Muscle of back (tissue), 11 donors: ENCODE data around the gene KRTAP10-11. TPM values are rescaled to one million over a fixed set of nuclear protein-coding genes. Genes with fewer than 3 reads are reported as not detected.
"Not testable (repeated sequence)": the region's sequence is repeated elsewhere in the genome, so short reads cannot be mapped to it uniquely, and the experiment has no call there.

Source experiments
- DNase-seq, 3 donors: peaks; one replicate each; pipeline versions ENCODE4 v3.0.0 to v3.0.0-alpha.2; 2013
- polyA plus RNA-seq, 10 donors: library from polyadenylated mRNA; unstranded; fragments of 120-200 nt; gene quantifications; one replicate each; pipeline ENCODE4 v1.2.1, GENCODE V29; 2013; ENCODE audit not compliant: insufficient read length in 10 of 10

The KRTAP10-11 gene
- polyA plus RNA-seq, 10 donors, result not detected

DNA sequence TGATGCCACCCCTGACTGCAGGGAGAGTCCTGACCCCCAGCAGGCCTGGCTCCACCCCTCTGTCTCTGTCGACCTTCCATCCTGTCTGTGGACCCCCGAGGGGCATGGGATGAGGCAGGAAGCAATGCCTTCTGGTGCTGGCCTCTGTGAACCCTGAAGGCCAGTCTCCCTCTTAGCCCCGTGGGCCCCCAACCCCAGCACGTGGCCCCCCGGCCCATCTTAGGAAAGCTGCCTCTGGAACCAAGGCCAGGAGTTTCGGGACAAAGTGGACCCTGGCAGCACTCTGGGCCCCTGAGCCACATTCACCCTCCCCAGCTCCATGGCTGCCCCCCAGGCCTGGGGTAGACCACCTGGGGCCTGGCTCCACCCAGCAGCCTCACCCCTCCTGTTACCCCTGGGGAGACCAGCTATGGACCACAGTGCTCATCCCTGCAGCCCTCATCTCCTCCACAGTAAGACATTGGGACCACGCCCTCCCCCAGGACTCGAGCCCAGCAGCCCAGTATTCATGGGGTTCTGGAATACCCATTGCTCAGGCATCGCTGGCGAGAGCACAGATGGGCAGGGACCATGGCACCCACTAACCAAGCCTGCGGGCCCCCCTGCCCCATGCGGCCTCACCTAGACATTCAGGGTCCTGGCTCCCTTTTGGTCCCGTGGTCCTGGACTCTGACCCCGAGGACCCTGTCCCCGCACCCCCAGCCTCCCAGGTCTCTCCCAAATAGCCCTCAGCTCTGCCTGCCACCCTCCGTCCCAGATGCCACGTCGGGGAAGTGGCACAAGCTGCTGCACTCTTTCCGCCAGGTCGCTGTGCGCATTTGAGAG is 7.5 kb upstream of the KRTAP10-11 start:
- not testable (repeated sequence) for DNase-seq

DNA sequence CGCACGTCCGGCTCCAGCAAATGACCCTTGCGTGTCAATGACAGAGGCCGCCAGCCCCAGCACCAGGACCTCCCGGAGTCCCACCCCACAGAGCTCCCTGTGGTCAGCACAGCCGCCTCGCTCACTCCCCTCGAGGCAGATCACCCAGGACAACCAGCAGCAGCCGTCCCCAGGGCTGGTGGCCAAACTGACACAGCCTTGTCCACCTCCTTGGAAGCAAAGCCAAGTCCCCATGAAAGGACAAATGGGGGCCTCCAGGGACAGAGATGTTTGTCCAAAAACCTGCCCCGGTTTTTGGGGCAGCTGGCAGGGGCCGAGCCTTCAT is 6.9 kb upstream of the KRTAP10-11 start:
- DNase-seq, result no peak

DNA sequence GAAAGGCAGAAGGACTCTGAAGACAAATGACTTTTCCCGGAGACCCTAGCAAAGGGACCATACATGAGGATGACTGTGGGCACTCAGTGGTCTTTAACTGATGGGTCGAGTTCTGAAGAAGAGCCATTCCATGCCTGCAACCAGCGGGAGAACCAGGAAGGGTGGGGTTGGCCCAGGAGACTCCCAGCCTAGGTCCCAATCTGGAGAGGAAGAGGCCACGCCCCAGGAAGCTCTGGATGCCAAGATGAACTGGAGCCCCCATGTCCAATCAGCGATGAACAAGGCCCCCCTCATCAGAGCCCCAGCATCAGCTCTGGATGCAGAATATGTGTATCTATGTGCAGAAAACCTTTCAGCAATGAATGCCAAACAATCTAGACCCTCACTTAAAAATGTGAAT is 5.5 kb upstream of the KRTAP10-11 start:
- DNase-seq, result no peak

DNA sequence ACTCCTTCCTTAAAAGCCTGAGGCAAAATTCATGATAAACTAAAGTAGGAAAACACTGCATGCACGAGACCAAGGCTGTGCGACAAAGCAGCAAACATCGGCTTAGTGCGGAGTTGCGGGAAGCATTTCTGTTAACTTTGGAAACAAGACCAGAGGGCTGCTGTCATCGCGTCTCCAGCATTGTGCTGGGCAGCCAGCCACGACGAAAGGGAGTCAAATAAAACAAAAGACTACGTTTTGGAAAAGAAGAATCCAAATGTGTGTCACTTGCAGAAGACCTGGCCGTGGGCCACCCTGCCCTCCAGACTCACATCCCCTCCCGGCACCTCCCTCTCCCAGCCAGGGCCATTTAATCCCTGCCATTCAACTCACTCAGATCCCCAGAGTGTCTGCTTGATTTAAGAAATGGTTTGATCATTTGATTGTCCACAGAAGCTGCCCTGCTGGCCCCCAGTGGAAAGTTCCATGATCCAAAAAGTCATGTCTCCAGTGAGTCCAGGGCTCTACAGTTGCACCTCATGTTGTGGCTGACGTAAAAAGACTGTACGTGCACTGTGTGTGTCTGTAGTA is 2.4 kb upstream of the KRTAP10-11 start:
- DNase-seq, result no peak

DNA sequence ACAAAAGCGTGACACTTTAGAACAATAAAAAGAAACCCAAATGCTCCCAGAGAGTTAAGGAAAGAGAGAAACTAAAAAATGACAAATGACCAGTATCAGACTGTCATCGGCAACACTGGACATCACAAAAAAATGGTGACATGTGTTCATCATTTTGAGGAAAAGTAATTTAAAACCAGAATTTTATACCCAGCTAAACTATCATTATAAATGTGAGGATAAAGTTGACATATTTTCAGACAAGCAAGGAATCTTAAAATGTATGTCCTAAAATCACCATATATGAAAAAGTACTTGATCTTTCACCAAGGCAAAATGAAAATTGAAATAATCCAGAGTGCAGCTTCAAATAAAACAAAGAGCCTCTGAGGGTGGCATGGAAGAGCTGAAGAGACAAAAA is 1.3 kb upstream of the KRTAP10-11 start:
- no peak for DNase-seq

DNA sequence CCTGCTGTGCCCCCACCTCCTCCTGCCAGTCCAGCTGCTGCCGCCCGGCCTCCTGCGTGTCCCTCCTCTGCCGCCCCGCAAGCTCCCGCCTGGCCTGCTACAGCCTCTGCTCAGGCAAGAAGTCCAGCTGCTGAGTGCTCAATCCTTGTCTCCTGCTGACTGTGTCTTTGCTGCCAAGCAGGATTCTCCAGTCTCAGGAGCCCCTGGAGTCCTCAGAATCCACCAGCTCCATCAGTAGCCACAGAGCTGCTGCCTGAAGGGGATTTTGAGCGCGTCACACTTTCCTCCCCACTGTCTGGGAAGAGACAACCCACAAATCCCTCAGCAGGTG is 973 bp downstream of the KRTAP10-11 start:
- peak in 1 of 3 donors; percentile 22 for DNase-seq

DNA sequence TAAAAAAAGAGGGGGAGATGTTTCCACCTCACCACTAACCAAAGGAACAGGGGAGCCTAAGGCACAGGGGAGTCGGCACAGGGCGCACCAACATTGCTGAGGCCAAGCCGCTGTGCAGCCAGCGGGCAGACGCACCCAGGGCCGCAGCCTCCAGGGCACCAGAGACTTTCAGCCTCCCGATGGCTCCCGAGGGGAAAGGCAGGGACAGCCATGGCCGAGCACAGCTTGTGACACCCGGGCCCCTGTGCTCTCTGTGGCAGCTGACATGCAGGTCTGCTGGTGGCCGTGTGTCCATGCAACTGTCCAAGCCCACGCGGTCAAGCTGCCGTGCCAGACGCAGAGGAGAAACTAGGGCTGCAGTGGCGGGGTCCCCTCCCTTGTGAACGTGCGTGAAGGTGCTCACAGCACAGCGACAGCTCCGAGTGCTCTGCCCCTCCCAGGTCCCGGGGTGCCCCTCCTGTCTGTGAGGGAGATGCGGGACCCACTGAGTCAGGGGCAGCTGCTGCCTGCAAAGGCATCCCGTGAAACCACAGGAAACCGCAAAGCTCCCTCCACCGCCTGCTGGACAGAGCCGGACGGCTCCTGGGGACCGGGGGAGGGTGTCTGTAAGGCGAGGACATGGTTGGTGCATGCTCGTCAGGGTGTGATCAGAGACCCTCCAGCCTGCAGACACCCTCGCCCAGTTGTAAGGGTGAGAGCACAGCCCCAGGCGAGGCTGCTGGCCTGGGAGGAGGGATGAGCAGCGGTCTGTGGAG is 2.5 kb downstream of the KRTAP10-11 start:
- no peak for DNase-seq

DNA sequence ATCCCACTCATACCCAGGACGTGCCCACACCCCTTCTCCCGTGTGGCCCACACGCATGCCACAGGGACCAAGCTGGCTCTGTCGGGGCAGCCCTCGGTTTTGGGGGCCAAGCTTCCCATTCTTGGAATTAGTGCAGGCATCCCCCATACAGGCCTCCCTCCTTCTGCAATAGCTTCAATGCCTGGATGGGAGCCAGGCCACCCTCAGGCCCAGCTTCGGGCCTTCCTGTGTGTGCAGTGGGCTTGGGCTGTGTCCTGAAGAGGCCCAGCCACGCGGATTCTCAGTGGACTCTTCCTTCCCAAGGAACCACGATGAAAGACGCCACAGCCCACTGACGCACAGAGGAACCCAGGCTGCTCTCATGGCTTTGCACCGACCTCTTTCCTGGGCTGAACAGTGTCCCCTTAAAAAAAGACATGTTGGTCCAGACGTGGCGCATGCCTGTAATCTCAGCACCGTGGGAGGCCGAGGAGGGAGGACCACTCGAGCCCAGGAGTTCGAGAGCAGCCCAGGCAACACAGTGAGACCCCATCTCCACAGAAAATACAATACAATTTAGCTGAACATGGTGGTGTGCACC is 3.4 kb downstream of the KRTAP10-11 start:
- peak in 1 of 3 donors; percentile 22 for DNase-seq

DNA sequence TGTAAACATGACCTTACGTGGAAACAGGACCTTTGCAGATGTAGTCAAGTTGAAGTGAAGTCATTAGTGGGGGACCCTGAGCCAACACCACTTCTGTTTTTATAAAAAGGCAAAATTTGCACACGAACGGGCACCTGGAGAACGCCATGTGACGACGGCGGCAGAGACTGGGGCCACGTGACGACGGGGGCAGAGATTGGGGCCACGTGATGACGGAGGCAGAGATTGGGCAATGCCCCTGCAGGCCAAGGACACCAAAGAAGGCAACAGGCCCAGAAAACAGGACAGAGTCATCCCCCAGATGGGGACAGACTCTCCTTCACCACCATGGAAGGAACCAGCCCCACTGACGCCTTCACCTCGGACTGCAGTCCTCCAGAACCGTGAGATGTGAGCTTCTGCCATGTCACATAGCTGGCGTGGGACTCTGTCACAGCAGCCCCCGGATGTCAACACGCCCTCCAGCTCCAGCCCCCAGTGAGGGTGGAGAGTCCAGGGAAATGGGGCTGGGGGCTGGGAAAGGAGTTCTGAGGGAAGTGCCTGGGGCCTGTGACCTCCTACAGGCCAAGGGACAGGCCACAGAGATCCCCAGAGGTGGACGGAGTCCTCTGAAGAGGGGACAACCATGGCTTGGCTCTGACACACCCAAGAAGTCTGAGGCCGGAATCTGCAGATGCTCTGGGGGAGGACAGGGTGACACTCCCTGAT is 4.2 kb downstream of the KRTAP10-11 start:
- no peak for DNase-seq

DNA sequence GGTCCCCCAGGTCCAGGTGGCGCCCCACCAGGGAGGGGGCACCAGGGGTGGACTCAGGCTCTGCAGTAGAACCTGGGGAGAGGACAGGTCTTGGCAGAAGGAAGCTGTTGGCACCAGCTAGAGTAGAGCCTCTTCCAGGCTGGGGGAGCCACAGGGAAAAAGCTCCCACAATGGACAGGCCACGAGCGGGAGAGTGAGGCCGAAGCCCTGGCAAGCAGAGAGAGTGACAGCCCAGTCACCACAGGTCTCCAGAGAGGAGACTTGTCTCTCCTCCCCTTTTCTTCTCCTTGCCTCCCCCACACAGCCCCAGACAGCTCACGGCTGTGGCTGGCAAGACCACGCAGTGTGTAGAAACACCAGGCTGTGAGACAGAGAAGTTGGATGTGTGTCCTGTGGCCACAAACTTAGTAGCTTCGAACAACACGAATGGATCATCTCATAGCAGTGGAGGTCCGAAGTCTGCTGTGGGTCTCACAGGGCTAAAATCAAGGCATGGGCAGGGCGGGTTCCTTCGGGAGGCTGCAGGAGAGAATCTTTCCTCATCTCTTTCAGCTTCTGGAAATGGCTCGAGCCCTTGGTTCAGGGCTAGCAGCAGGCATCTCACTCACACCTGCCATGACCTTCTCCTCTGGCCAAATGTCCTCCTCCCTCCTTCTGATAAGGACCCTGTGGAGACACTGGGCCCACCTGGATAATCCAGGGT is 4.9 kb downstream of the KRTAP10-11 start:
- no peak for DNase-seq

DNA sequence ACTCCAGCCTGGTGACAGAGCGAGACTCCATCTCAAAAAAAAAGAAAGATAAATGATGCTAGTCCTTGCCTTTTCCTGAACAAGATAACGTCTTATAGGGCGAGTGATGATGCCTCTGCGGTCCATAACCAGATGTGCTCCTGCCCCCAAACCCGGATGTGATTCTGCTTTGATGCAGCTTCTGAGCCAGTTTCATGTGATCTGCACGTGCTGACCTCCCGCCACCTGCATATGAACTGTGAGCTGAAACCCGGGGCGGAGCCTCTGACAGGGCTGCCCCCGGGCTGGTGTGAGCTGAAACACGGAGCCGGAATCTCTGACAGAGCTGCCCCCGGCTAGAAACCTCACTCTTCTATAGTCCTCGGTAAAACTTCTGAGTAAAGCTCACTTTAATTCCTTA is 6.9 kb downstream of the KRTAP10-11 start:
- no peak for DNase-seq

DNA sequence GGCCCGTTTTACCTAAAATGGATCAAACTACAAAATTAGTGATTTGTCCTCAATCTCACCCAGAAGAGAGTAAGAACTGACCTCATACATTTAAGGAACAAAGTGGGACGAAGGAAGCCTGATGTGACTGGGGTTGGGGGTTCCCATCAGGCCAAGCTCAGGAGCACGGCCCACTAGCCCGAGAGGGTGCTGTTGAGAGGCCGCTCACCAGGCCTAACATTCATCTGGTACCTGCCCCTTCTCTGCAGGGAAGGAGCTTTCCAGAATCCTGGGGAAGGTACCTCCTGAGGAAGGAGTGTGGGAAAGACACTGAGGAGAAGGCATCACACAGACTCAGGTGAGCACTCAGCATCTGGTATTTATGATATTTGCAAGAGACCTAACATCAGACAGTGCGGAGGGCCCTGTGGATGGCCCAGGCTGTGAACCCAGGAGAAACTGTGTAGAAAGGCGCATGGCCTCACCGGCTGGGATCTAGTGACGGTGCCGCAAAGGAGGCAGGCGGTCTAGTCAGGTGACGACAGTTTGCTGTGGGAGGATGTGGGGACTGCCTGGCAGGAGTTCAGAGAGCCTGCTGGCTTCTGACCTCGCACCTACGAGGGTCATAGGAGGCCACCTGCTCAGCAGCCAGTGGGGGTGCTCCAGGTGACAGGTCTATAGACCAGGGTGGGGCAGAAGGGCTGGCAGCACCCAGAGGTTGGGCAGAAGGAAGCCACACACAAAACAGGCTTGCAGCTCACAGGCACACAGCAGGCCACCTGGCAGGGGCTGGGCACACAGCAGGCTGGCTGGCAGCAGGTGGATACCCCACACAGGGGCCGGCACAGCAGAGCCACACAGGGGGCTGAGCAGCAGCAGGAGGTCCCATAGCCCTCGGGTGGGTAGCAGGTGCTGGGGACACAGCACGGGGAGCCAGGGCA is 7.7 kb downstream of the KRTAP10-11 start:
- no peak for DNase-seq

DNA sequence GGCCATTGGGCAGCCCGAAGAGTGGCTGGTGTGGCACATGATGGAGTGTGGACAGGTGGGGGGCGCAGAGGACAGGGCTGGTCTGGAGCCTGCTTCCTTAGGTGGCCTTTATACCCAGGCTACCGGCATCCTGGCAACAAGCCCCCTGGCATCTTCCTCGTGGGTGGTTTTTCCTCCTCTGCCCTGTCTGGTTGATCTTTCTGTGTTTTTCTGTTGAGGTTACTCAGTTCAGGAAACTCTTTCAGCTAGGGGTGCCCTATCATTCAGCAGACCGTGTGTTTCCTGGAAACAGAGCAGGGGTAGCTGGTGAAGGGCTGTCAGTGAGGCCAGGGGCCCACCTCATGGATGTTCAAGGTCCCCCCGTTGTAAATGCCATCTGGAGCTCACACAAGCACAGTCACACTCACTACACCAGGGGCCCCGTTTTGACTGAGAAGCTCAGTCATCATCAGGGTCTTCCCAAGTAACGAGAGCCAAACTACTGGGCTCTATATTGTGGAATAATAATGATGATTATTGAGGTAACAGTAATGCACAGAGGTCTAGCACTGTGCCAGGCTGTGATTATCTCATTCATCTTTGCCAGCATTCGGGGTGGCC is 8.5 kb downstream of the KRTAP10-11 start, which contains the start of gene KRTAP12-4:
KRTAP12-4 (minus strand) TSS at position 84 of the 600 bp plus-strand sequence; CDS start at position 39, 45 bp downstream.
- DNase-seq, result no peak

DNA sequence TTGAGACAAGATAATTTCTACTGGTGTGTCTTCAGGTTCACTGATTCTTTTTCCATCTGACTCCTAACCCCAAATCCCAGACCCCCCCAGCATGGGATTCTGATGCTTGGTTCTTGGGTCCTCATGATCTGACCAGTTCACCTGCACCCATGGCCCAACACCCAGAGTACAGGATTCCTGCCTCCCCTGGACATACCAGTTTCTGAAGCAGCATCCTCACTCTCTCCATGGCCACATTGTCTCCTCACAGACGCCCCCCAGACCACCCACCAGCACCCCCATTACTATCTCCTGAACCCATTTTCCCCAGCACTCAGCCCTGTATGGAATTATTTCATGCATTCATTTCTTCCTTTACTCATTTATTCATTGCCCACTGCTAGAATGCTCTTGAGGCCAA is 10.7 kb downstream of the KRTAP10-11 start:
- DNase-seq, result no peak

DNA sequence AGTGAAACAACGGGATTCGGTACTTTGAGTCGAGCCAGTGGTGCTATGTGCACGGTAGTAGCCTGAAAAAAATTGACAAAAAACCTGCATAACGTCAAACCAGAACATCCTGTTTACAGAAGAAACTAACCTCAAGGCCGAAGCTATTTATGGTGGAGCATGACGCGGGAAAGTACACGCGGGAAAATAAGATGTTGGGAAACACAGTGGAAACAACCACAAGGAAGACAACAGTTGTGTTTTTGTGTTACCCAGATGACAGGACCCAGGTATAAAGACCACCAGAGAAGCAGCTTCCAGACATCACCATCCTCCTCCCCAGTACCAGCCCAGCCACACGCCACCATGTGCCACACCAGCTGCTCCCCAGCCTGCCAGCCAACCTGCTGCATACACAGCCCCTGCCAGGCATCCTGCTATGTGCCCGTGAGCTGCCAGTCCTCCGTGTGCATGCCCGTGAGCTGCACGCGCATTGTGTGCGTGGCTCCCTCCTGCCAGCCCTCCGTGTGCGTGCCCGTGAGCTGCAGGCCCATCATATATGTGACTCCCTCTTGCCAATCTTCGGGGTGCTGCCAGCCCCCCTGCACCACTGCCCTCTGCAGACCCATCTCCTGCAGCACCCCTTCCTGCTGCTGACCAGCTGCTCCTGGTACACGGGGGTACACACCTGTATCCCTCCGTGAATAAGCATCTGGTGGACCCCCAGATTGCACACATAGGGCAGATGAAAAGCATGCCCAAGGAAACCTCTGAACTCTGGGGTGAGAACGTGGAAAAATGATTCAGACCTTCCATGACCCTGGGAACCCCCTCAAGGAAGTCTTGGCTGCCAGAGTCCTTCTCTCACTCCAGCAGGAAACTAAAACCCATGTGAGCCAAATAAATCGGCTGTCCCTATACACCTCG is 11.7 kb downstream of the KRTAP10-11 start, which contains the start of gene KRTAP12-3:
KRTAP12-3 (plus strand) TSS at position 298 of the 906 bp plus-strand sequence; CDS start at position 346, 48 bp downstream.
- no peak for DNase-seq

DNA sequence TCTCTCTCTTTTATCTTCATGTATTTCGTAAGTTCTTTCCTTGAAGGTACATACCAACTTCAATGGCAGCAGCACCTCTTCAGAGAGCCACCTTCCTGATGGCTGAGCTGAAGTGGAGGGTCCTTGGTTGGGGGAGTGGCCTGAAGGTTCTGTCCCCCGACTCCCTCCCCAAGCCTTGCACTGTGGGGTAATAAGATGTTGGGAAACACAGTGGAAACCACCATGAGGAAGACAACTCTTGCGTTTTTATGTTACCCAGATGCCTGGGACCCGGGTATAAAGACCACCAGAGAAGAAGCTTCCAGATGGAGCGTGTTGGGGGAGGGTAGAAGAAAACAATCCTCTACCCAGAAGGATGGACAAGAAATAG is 12.3 kb downstream of the KRTAP10-11 start:
- DNase-seq, result no peak

DNA sequence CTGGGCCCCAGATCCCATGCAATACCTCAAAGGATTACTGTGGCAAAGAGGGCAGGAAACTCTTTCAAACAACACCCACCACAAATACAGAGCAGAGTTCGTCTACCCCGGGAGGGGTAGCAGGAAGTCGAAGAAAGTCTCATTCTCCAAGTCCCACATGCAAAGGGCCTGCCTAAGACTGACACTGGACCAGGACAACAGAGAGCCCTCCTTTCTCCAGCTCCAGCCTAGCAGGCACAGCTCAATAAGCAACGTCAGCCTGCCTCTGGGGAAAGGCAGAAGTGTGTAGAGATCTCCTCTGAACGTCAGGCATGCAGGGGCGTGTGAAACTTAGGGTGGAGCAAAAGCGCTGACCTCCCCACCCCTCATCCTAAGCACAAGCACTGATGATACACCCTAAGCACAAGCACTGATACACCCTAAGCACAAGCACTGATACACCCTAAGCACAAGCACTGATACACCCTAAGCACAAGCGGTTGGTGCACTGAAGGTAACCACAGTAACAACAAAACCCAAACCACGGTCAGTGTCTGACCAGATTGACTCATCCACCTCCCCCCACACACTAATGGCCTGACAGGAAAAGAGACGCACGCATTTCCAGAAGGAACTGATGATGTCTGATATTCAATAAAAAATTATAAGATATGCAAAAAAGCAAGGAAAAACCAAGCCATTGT is 12.8 kb downstream of the KRTAP10-11 start:
- no peak for DNase-seq

DNA sequence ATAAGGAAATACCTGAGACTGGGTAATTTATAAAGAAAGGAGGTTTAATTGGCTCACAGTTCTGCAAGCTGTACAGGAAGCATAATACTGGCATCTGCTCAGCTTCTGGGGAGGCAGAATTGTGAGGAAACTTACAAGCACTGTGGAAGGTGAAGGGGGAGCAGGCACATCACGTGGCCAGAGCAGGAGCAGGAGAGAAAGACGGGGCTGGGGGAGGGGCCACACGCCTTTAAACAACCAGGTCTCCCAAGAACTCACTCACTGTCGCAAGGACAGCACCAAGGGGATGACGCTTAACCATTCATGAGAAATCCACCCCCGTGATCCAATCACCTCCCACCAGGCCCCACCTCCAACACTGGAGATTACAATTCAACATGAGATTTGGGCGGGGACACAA is 15.4 kb downstream of the KRTAP10-11 start:
- DNase-seq, result not testable (repeated sequence)
